Muscle of leg (tissue), 16 donors: ENCODE results near the gene OR52E2. TPM values are rescaled to one million over a fixed set of nuclear protein-coding genes. Genes with fewer than 3 reads are reported as not detected.

ENCODE experiments used
- DNase-seq: peaks from one replicate; pipeline ENCODE4 v3.0.0; 2013
- H3K27ac ChIP-seq: one replicate; pipeline ENCODE4 v1.5.1; 2013; ENCODE audit warnings: mild to moderate bottlenecking, low read length, control low read depth
- H3K27me3 ChIP-seq: one replicate; pipeline ENCODE4 v1.6.1; 2013; ENCODE audit warnings: low read length; ENCODE audit not compliant: control insufficient read depth, insufficient read depth
- H3K36me3 ChIP-seq: one replicate; pipeline ENCODE4 v1.6.1; 2013; ENCODE audit warnings: low read length; ENCODE audit not compliant: control insufficient read depth, insufficient read depth
- H3K4me1 ChIP-seq: one replicate; pipeline ENCODE4 v1.6.1; 2013; ENCODE audit warnings: low read length; ENCODE audit not compliant: control insufficient read depth, insufficient read depth
- H3K4me3 ChIP-seq: one replicate; pipeline ENCODE4 v1.5.1; 2013; ENCODE audit warnings: low read length, control low read depth
- H3K9me3 ChIP-seq: replicated peaks from 2 replicates; pipeline ENCODE4 v1.6.1; 2013; ENCODE audit warnings: low read depth, low read length; ENCODE audit not compliant: control insufficient read depth
- WGBS: methylation state at CpG from one replicate; pipeline ENCODE4 v1.1.5; 2013; ENCODE audit warnings: missing lambda C conversion rate; ENCODE audit not compliant: insufficient coverage; 5-methylcytosine and 5-hydroxymethylcytosine counted together
- long read RNA-seq, 11 donors: transcript quantifications; one replicate each; lab custom pipeline, GENCODE V29; 2026
- polyA plus RNA-seq, 8 donors: library from polyadenylated mRNA; unstranded; fragments of 120-200 nt; gene quantifications; one replicate each; pipeline versions ENCODE4 v1.2.1 to v1.2.3, GENCODE V29; 2013; ENCODE audit warnings: inconsistent platforms in 1 of 8, low replicate concordance in 1 of 8; ENCODE audit not compliant: insufficient read length in 8 of 8, insufficient read depth in 1 of 8
- total RNA-seq: library from RNA; stranded (reverse); fragments of 120-200 nt; gene quantifications from one replicate; pipeline ENCODE4 v1.2.4, GENCODE V29; 2013

OR52E2 gene
- total RNA-seq = not detected
- polyA plus RNA-seq = not detected
- long read RNA-seq, donor 1 = 0 reads
- long read RNA-seq, donor 2 = 0 reads
- long read RNA-seq, donor 3 = 0 reads
- long read RNA-seq, donor 4 = 0 reads
- long read RNA-seq, donor 5, partial matches to known transcripts = 0 of 1 reads
- long read RNA-seq, donor 5, other reads (novel, unspliced or antisense) = 0 of 1 reads
- long read RNA-seq, donor 6 = 0 reads
- long read RNA-seq, donor 7 = 0 reads
- long read RNA-seq, donor 8 = 0 reads
- long read RNA-seq, donor 9 = 0 reads
- long read RNA-seq, donor 10 = 0 reads
- long read RNA-seq, donor 11 = 0 reads

GRCh38 chr11:5059391-5059790, at the start of gene OR52E2:
Gene OR52E2, minus strand, starts transcription at chr11:5059627. Its CDS starts 0 bp downstream, at chr11:5059627.
- H3K4me1 ChIP-seq = no peaks in the 10 kb centered on the region
- no peaks in the 10 kb centered on the region for H3K9me3 ChIP-seq
- H3K27ac ChIP-seq = no peak within 1 kb of the TSS
- WGBS = 60% methylated on average over 1 of the region's 3 CpGs
- H3K36me3 ChIP-seq = no peaks in the 10 kb centered on the region
- H3K27me3 ChIP-seq = no peaks in the 10 kb centered on the region
- H3K4me3 ChIP-seq = no peak within 1 kb of the TSS
- DNase-seq = no peak

- WGBS = 65% methylated on average over 2 of the region's 3 CpGs
- no peak overlapping the region for H3K27ac ChIP-seq
- H3K36me3 ChIP-seq = no peaks in the 10 kb centered on the region
- no peak for DNase-seq
- no peaks in the 10 kb centered on the region for H3K4me1 ChIP-seq
- no peaks in the 10 kb centered on the region for H3K27me3 ChIP-seq
- H3K4me3 ChIP-seq = no peak overlapping the region
- no peaks in the 10 kb centered on the region for H3K9me3 ChIP-seq
These were observed 47.9 kb upstream of the OR52E2 start for GRCh38 chr11:5107285-5107684.

GRCh38 chr11:5103066-5103465, 43.6 kb upstream of the OR52E2 start:
- Histone ChIP-seq H3K4me1 (no peaks in the 10 kb centered on the region), H3K4me3 (no peak overlapping the region), H3K27ac (no peak overlapping the region), H3K27me3 (no peaks in the 10 kb centered on the region), H3K36me3 (no peaks in the 10 kb centered on the region), H3K9me3 (no peaks in the 10 kb centered on the region)
- DNase-seq = no peak

GRCh38 chr11:5102246-5102645, 42.8 kb upstream of the OR52E2 start:
- no CpG with 5 or more reads among the region's 2 CpGs for WGBS
- H3K27me3 ChIP-seq = no peaks in the 10 kb centered on the region

GRCh38 chr11:5096011-5096410, 36.6 kb upstream of the OR52E2 start:
- Histone ChIP-seq H3K27me3 (no peaks in the 10 kb centered on the region), H3K9me3 (no peaks in the 10 kb centered on the region), H3K36me3 (no peaks in the 10 kb centered on the region), H3K4me3 (no peak overlapping the region), H3K4me1 (no peaks in the 10 kb centered on the region), H3K27ac (no peak overlapping the region)
- WGBS = no CpG with 5 or more reads among the region's 2 CpGs
- no peak for DNase-seq

More at GRCh38 chr11:5102246-5102645, 42.8 kb upstream of the OR52E2 start:
- Histone ChIP-seq H3K27ac (no peak overlapping the region), H3K9me3 (no peaks in the 10 kb centered on the region), H3K4me3 (no peak overlapping the region), H3K4me1 (no peaks in the 10 kb centered on the region), H3K36me3 (no peaks in the 10 kb centered on the region)
- DNase-seq = no peak

GRCh38 chr11:5092821-5093585, 33.6 kb upstream of the OR52E2 start:
- Histone ChIP-seq H3K27ac (no peak overlapping the region), H3K36me3 (no peaks in the 10 kb centered on the region), H3K4me3 (no peak overlapping the region), H3K27me3 (no peaks in the 10 kb centered on the region), H3K4me1 (no peaks in the 10 kb centered on the region), H3K9me3 (no peaks in the 10 kb centered on the region)
- DNase-seq = no peak
- 64% methylated on average over 3 of the region's 8 CpGs for WGBS

- H3K27me3 ChIP-seq = no peaks in the 10 kb centered on the region
- H3K9me3 ChIP-seq = no peaks in the 10 kb centered on the region
- no peaks in the 10 kb centered on the region for H3K36me3 ChIP-seq
- 89% methylated on average over 1 of the region's 1 CpG for WGBS
- DNase-seq = no peak
- H3K27ac ChIP-seq = no peak overlapping the region
- H3K4me1 ChIP-seq = no peaks in the 10 kb centered on the region
- H3K4me3 ChIP-seq = no peak overlapping the region
These were observed 31.2 kb upstream of the OR52E2 start for GRCh38 chr11:5090668-5091067.

- no peaks in the 10 kb centered on the region for H3K4me1 ChIP-seq
- no peaks in the 10 kb centered on the region for H3K27me3 ChIP-seq
- no peaks in the 10 kb centered on the region for H3K36me3 ChIP-seq
- no peak overlapping the region for H3K4me3 ChIP-seq
- H3K9me3 ChIP-seq = no peaks in the 10 kb centered on the region
- no peak for DNase-seq
- H3K27ac ChIP-seq = no peak overlapping the region
These were observed 29.1 kb upstream of the OR52E2 start for GRCh38 chr11:5088556-5088955.

GRCh38 chr11:5083602-5084001, 24.2 kb upstream of the OR52E2 start:
- Histone ChIP-seq H3K36me3 (no peaks in the 10 kb centered on the region), H3K4me3 (no peak overlapping the region), H3K4me1 (no peaks in the 10 kb centered on the region), H3K27me3 (no peaks in the 10 kb centered on the region), H3K9me3 (no peaks in the 10 kb centered on the region), H3K27ac (no peak overlapping the region)
- no peak for DNase-seq

GRCh38 chr11:5081405-5081804, 22.0 kb upstream of the OR52E2 start:
- DNase-seq = no peak
- no peaks in the 10 kb centered on the region for H3K36me3 ChIP-seq
- H3K4me3 ChIP-seq = no peak overlapping the region
- no peaks in the 10 kb centered on the region for H3K9me3 ChIP-seq
- WGBS = no CpG with 5 or more reads among the region's 2 CpGs
- H3K4me1 ChIP-seq = no peaks in the 10 kb centered on the region
- H3K27me3 ChIP-seq = no peaks in the 10 kb centered on the region
- H3K27ac ChIP-seq = no peak overlapping the region
